Gastroesophageal sphincter (tissue), 4 donors: Measurements from ENCODE around the gene TUBGCP5. TPM values are rescaled to one million over a fixed set of nuclear protein-coding genes. Genes with fewer than 3 reads are reported as not detected.

Experiments
- ATAC-seq: fragments of 150-250 bp; one replicate; pipeline ENCODE4 v1.9.1; 2016; ENCODE audit warnings: mild to moderate bottlenecking, moderate library complexity
- H3K27ac ChIP-seq, 4 donors: fragments of 200-600 bp; sonication (generic) in 3 of 4; 1 replicate in 3 of 4; 2 replicates in 1 of 4; pipeline ENCODE4 v1.5.1; 2016 to 2019
- H3K27me3 ChIP-seq: fragments of 200-600 bp; sonication (generic); one replicate; pipeline ENCODE4 v1.5.1; 2019
- H3K36me3 ChIP-seq, 2 donors: fragments of 200-600 bp; sonication (generic); one replicate each; pipeline ENCODE4 v1.5.1; 2019; ENCODE audit warnings: control low read depth in 1 of 2
- H3K4me1 ChIP-seq, 3 donors: fragments of 200-600 bp; sonication (generic); 1 replicate in 2 of 3; 2 replicates in 1 of 3; pipeline ENCODE4 v1.5.1; 2016 to 2019; ENCODE audit warnings: control low read depth in 2 of 3
- H3K4me3 ChIP-seq, 2 donors: fragments of 200-600 bp; sonication (generic); one replicate each; pipeline ENCODE4 v1.5.1; 2019; ENCODE audit warnings: mild to moderate bottlenecking in 1 of 2, moderate library complexity in 1 of 2
- H3K9me3 ChIP-seq, 3 donors: fragments of 200-600 bp; sonication (generic); one replicate each; pipeline ENCODE4 v1.5.1; 2017 to 2019; ENCODE audit warnings: control low read depth in 2 of 3
- EP300 ChIP-seq: sonication (generic); formaldehyde crosslinking; IDR thresholded peaks from one replicate; pipeline ENCODE4 v1.6.1; 2017; ENCODE audit warnings: antibody characterized with exemption, mild to moderate bottlenecking
- POLR2A ChIP-seq, 2 donors: fragments of 450-650 bp; IDR thresholded peaks; one replicate each; pipeline ENCODE4 v1.6.1; 2017; ENCODE audit warnings: antibody characterized with exemption in 2 of 2, mild to moderate bottlenecking in 2 of 2, moderate library complexity in 1 of 2
- POLR2AphosphoS5 ChIP-seq: sonication (generic); formaldehyde crosslinking; IDR thresholded peaks from one replicate; pipeline ENCODE4 v1.6.1; 2017; ENCODE audit warnings: antibody characterized with exemption
- WGBS, 2 donors: methylation state at CpG; one replicate each; pipeline ENCODE4 v1.1.5; 2018; ENCODE audit warnings: low coverage in 1 of 2; 5-methylcytosine and 5-hydroxymethylcytosine counted together
- total RNA-seq, 4 donors: library from RNA; depleted of rRNA; stranded (reverse); fragments of >200 nt; gene quantifications; one replicate each; pipeline ENCODE4 v1.1.0, GENCODE V29; 2016
- TF ChIP-seq, protein P1 (sequence below), 4 experiments: fragments of 200-600 bp in 2 of 4; fragments of 450-650 bp in 2 of 4; sonication (generic) in 1 of 4; IDR thresholded peaks; one replicate each; pipeline ENCODE4 v1.5.1; 2017 to 2019; ENCODE audit warnings: antibody characterized with exemption in 4 of 4, mild to moderate bottlenecking in 2 of 4, moderate library complexity in 2 of 4

TUBGCP5 gene
- total RNA-seq, 4 donors from 2014 or later: 12.7 to 25.3 (median 21.7) TPM

DNA sequence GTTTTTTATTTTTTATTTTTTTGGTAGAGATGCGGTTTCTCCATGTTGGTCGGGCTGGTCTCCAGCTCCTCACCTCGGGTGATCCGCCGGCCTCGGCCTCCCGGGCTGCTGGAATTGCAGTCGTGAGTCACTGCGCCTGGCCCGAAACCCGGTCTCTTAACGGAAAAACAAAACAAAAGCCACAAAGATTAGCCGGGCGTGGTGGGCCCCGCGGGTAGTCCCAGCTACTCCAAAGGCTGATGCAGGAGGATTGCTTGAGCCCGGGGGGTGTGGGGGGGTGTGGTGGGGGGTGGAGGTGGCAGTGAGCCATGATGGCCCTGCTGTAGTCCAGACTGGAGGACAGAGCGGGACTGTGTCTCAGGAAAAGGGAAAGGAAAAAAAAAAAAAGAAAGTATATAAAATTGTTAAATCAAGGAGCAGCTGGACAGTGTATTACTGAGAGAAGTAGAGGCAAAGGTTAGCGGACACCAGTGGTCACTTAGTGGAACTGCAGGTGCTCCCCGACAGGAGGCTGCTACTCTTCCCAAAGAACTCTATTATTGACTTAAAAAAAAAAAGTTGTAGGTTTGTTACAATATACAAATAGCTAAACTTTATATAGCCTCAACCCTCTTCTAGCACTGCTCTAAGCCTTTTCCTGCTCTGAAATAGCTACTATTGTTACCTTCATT is 30.3 kb upstream of the TUBGCP5 start:
- TF ChIP-seq EP300 (no peak), POLR2AphosphoS5 (no peak)
- Histone ChIP-seq H3K9me3 (peaks cover 0 to 3% (median 0%) of the 10 kb centered on the region in 3 donors), H3K36me3 (no peaks in the 10 kb centered on the region), H3K27me3 (peaks cover 28% of the 10 kb centered on the region), H3K4me3 (no peak overlapping the region), H3K4me1 (peaks cover 0 to 6% (median 0%) of the 10 kb centered on the region in 3 donors), H3K27ac (no peak overlapping the region)
- ATAC-seq: no peak
- WGBS, 2 donors: 62 to 90% methylated on average over 2 to 8 of the region's 20 CpGs

DNA sequence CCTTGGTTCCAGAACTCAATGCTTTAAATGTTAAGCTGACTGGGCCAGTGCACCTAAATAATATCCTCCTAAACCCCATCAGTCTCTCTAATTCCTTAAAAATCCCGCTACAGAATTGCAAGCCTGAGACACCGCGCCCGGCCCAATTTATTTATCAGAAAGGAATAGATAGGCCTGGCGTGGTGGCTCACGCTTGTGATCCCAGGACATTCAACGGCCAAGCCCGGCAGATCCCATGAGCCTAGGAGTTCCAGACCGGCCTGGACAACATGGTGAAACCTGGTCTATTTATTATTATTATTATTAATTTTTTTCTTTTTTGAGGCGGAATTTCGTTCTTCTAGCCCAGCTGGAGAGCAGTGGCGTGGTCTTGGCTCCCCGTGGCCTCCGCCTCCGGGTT is 28.0 kb upstream of the TUBGCP5 start:
- 92 to 95% methylated on average over 11 to 15 of the region's 15 CpGs for WGBS, 2 donors
- ATAC-seq: no peak

GRCh38 chr15:23065836-23066235 is 26.5 kb upstream of the TUBGCP5 start:
- TF ChIP-seq POLR2A (IDR thresholded peaks at IDR 0.05) (no peak), POLR2AphosphoS5 (no peak), EP300 (no peak)
- TF ChIP-seq, protein P1, sequence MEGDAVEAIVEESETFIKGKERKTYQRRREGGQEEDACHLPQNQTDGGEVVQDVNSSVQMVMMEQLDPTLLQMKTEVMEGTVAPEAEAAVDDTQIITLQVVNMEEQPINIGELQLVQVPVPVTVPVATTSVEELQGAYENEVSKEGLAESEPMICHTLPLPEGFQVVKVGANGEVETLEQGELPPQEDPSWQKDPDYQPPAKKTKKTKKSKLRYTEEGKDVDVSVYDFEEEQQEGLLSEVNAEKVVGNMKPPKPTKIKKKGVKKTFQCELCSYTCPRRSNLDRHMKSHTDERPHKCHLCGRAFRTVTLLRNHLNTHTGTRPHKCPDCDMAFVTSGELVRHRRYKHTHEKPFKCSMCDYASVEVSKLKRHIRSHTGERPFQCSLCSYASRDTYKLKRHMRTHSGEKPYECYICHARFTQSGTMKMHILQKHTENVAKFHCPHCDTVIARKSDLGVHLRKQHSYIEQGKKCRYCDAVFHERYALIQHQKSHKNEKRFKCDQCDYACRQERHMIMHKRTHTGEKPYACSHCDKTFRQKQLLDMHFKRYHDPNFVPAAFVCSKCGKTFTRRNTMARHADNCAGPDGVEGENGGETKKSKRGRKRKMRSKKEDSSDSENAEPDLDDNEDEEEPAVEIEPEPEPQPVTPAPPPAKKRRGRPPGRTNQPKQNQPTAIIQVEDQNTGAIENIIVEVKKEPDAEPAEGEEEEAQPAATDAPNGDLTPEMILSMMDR (IDR thresholded peaks at IDR 0.05): no peak
- 67 to 91% methylated on average over 1 to 15 of the region's 23 CpGs for WGBS, 2 donors
- Histone ChIP-seq H3K27me3 (peaks cover 4% of the 10 kb centered on the region), H3K9me3 (peaks cover 0 to 3% (median 0%) of the 10 kb centered on the region in 3 donors), H3K36me3 (no peaks in the 10 kb centered on the region), H3K4me3 (no peak overlapping the region), H3K27ac (no peak overlapping the region), H3K4me1 (no peaks in the 10 kb centered on the region)
- ATAC-seq: no peak

More for the DNA sequence above, 28.0 kb upstream of the TUBGCP5 start:
- Histone ChIP-seq H3K4me1 (no peaks in the 10 kb centered on the region), H3K4me3 (no peak overlapping the region), H3K27ac (no peak overlapping the region), H3K36me3 (no peaks in the 10 kb centered on the region), H3K9me3 (peaks cover 0 to 3% (median 0%) of the 10 kb centered on the region in 3 donors), H3K27me3 (peaks cover 13% of the 10 kb centered on the region)
- TF ChIP-seq, protein P1 (IDR thresholded peaks at IDR 0.05): no peak
- TF ChIP-seq POLR2AphosphoS5 (no peak), EP300 (no peak), POLR2A (IDR thresholded peaks at IDR 0.05) (no peak)

- H3K27ac ChIP-seq: no peak overlapping the region
- H3K27me3 ChIP-seq: no peaks in the 10 kb centered on the region
- 73% methylated on average over 2 of the region's 5 CpGs; no CpG with 5 or more reads in 1 of the 2 donors for WGBS, 2 donors
- H3K36me3 ChIP-seq: no peaks in the 10 kb centered on the region
- ATAC-seq: no peak
- no peak overlapping the region for H3K4me3 ChIP-seq
- peaks cover 0 to 3% (median 0%) of the 10 kb centered on the region in 3 donors for H3K9me3 ChIP-seq
- TF ChIP-seq EP300: no peak
- TF ChIP-seq POLR2A (IDR thresholded peaks at IDR 0.05): no peak
- TF ChIP-seq POLR2AphosphoS5: no peak
- TF ChIP-seq, protein P1 (IDR thresholded peaks at IDR 0.05): no peak
- no peaks in the 10 kb centered on the region for H3K4me1 ChIP-seq
Observed at GRCh38 chr15:23064156-23064555, 24.8 kb upstream of the TUBGCP5 start.

GRCh38 chr15:23057707-23058106 is 18.3 kb upstream of the TUBGCP5 start:
- Histone ChIP-seq H3K4me3 (no peak overlapping the region), H3K27me3 (peaks cover 4% of the 10 kb centered on the region), H3K27ac (no peak overlapping the region), H3K36me3 (no peaks in the 10 kb centered on the region), H3K4me1 (no peaks in the 10 kb centered on the region), H3K9me3 (no peaks in the 10 kb centered on the region)
- ATAC-seq: no peak
- no peak for TF ChIP-seq EP300
- no peak for TF ChIP-seq POLR2A (IDR thresholded peaks at IDR 0.05)
- TF ChIP-seq, protein P1 (IDR thresholded peaks at IDR 0.05): no peak
- no peak for TF ChIP-seq POLR2AphosphoS5
